ENCODE data around the gene ZNF652.

- no peak for TF ChIP-seq CTCF (IDR thresholded peaks at IDR 0.05)
- TF ChIP-seq POLR2A (IDR thresholded peaks at IDR 0.05): no peak
Measured at GRCh38 chr17:49297141-49297540, 64.9 kb downstream of the ZNF652 start.
